Osteoblast (primary cell): ENCODE measurements around the gene XCL2. TPM values are rescaled to one million over a fixed set of nuclear protein-coding genes. Genes with fewer than 3 reads are reported as not detected.
"Not testable (repeated sequence)": the region's sequence is repeated elsewhere in the genome, so short reads cannot be mapped to it uniquely, and the experiment has no call there.

Experiments
- DNase-seq: peaks from one replicate; pipeline ENCODE4 v3.0.0; 2011; ENCODE audit warnings: low spot score, mixed read lengths; ENCODE audit not compliant: insufficient read length; ENCODE audit errors: missing footprints
- H2AFZ ChIP-seq: 2 replicates; pipeline ENCODE4 v1.6.0; 2011; ENCODE audit warnings: mild to moderate bottlenecking, low read length
- H3K27ac ChIP-seq: 2 replicates; pipeline ENCODE4 v1.5.1; 2011; ENCODE audit warnings: mild to moderate bottlenecking, low read depth, low read length, moderate library complexity
- H3K27me3 ChIP-seq: 2 replicates; pipeline ENCODE4 v1.6.0; 2012; ENCODE audit warnings: mild to moderate bottlenecking, control low read depth, inconsistent platforms, low read length, moderate library complexity; ENCODE audit not compliant: insufficient read depth
- H3K36me3 ChIP-seq: 2 replicates; pipeline ENCODE4 v1.5.1; 2011; ENCODE audit warnings: mild to moderate bottlenecking, low read length, control low read depth, moderate library complexity; ENCODE audit not compliant: insufficient read depth
- H3K4me1 ChIP-seq: 2 replicates; pipeline ENCODE4 v1.5.1; 2011; ENCODE audit warnings: mild to moderate bottlenecking, low read length, control low read depth, moderate library complexity; ENCODE audit not compliant: insufficient read depth
- H3K4me2 ChIP-seq: 2 replicates; pipeline ENCODE4 v1.6.0; 2011; ENCODE audit warnings: mild to moderate bottlenecking, low read length; ENCODE audit not compliant: insufficient read depth
- H3K4me3 ChIP-seq: fragments of 200-600 bp; sonication (generic); 3 replicates; pipeline ENCODE4 v1.5.1; 2012; ENCODE audit warnings: mild to moderate bottlenecking, low read length, inconsistent platforms; ENCODE audit not compliant: insufficient read depth
- H3K79me2 ChIP-seq: 2 replicates; pipeline ENCODE4 v1.6.0; 2012; ENCODE audit warnings: mild to moderate bottlenecking, low read length, control low read depth, inconsistent platforms; ENCODE audit not compliant: insufficient read depth
- H3K9me3 ChIP-seq: 2 replicates; pipeline ENCODE4 v1.5.1; 2011; ENCODE audit warnings: low read depth, low read length, control low read depth
- H4K20me1 ChIP-seq: 2 replicates; pipeline ENCODE4 v1.6.0; 2012; ENCODE audit warnings: mild to moderate bottlenecking, low read length, control low read depth; ENCODE audit not compliant: insufficient read depth
- CTCF ChIP-seq: IDR thresholded peaks from 2 replicates; pipeline ENCODE4 v1.5.1; 2011; ENCODE audit warnings: mild to moderate bottlenecking, low read depth, low read length, moderate library complexity; ENCODE audit errors: extremely low read depth
- total RNA-seq: library from RNA; depleted of rRNA; stranded (reverse); fragments of >200 nt; gene quantifications from 2 replicates; pipeline ENCODE4 v1.2.3, GENCODE V29; 2012

Gene XCL2
- total RNA-seq, 1 donor = not detected

GRCh38 chr1:168581817-168582572 lies 38.2 kb upstream of the XCL2 start:
- Histone ChIP-seq H2AFZ (no peak overlapping the region), H3K36me3 (no peaks in the 10 kb centered on the region), H4K20me1 (no peaks in the 10 kb centered on the region), H3K27me3 (peaks cover 3% of the 10 kb centered on the region), H3K4me2 (no peak overlapping the region), H3K9me3 (no peaks in the 10 kb centered on the region), H3K79me2 (no peaks in the 10 kb centered on the region), H3K4me1 (peaks cover 12% of the 10 kb centered on the region), H3K27ac (no peak overlapping the region), H3K4me3 (no peak overlapping the region)
- no peak for DNase-seq
- no peak for TF ChIP-seq CTCF

- not testable (repeated sequence) for H3K36me3 ChIP-seq, H2AFZ ChIP-seq, DNase-seq, H3K27me3 ChIP-seq, H3K79me2 ChIP-seq, H3K9me3 ChIP-seq, H3K4me2 ChIP-seq, H4K20me1 ChIP-seq, H3K4me3 ChIP-seq, H3K27ac ChIP-seq
- peaks cover 12% of the 10 kb centered on the region for H3K4me1 ChIP-seq
Observed at GRCh38 chr1:168580991-168581390, 37.2 kb upstream of the XCL2 start.

GRCh38 chr1:168580290-168580689 lies 36.5 kb upstream of the XCL2 start:
- H3K9me3 ChIP-seq, H4K20me1 ChIP-seq, H3K36me3 ChIP-seq, H3K27ac ChIP-seq, H2AFZ ChIP-seq, H3K27me3 ChIP-seq, H3K4me3 ChIP-seq, H3K4me2 ChIP-seq, H3K79me2 ChIP-seq, DNase-seq: not testable (repeated sequence)
- peaks cover 11% of the 10 kb centered on the region for H3K4me1 ChIP-seq

GRCh38 chr1:168578531-168579185 lies 34.9 kb upstream of the XCL2 start:
- not testable (repeated sequence) for H2AFZ ChIP-seq, H3K4me1 ChIP-seq, H3K9me3 ChIP-seq, H4K20me1 ChIP-seq, H3K79me2 ChIP-seq, H3K4me3 ChIP-seq, DNase-seq, H3K27ac ChIP-seq, H3K36me3 ChIP-seq, H3K4me2 ChIP-seq, H3K27me3 ChIP-seq

GRCh38 chr1:168576245-168576688 lies 32.5 kb upstream of the XCL2 start, which contains the start of gene XCL1:
Gene XCL1, plus strand, starts transcription at chr1:168576605. Its CDS starts 33 bp downstream, at chr1:168576638.
- H3K4me2 ChIP-seq, H2AFZ ChIP-seq, H4K20me1 ChIP-seq, H3K27ac ChIP-seq, DNase-seq, H3K79me2 ChIP-seq, H3K9me3 ChIP-seq, H3K27me3 ChIP-seq, H3K4me1 ChIP-seq, H3K4me3 ChIP-seq, H3K36me3 ChIP-seq: not testable (repeated sequence)
